Umbilical cord (tissue), 2 donors: ENCODE data around the gene ETF1. TPM values are rescaled to one million over a fixed set of nuclear protein-coding genes. Genes with fewer than 3 reads are reported as not detected.
A peak's percentile ranks its signal among the peaks of the same experiment; 100 is the strongest.
"Not testable (repeated sequence)": the region's sequence is repeated elsewhere in the genome, so short reads cannot be mapped to it uniquely, and the experiment has no call there.

Experiments used
- DNase-seq: peaks from one replicate; pipeline ENCODE4 v3.0.0-alpha.2; 2015; ENCODE audit warnings: low spot score
- total RNA-seq: library from RNA; depleted of rRNA; stranded (reverse); fragments of >200 nt; gene quantifications from one replicate; pipeline ENCODE4 v1.2.3, GENCODE V29; 2014; ENCODE audit warnings: low replicate concordance; ENCODE audit not compliant: insufficient read depth

The ETF1 gene
- total RNA-seq, 1 donor from 2014 or later = 64.0 TPM

DNA sequence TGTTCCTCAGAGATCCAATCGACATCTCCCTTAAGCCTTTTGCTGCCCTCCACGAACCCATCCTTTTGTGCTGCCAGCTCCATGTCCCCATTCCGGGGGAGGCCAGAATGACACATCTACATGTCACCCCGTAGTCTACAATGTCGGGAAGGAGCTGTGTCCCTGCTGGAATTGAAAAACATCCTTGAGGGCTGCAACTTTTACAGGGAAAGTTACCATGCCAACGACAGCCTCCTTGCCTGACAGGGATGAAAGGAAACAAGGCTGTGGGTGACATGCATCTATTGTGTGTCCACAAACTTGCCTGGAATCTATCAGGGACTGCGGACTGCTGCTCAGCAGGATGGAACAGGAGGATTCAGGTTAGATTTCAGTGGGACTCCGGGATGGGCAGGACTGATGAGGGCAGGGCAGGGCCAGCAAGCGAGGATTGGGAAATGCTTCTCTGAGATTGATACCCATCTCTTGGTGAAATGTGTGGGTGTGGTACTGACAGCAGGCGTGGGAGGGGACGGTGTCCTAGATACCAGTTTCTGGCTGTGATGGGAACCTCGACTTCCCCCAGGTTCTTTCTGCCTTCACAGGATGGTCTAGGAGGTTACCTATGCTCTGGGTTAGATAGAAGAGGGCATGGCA, 52.3 kb downstream of the ETF1 start:
- no peak for DNase-seq

DNA sequence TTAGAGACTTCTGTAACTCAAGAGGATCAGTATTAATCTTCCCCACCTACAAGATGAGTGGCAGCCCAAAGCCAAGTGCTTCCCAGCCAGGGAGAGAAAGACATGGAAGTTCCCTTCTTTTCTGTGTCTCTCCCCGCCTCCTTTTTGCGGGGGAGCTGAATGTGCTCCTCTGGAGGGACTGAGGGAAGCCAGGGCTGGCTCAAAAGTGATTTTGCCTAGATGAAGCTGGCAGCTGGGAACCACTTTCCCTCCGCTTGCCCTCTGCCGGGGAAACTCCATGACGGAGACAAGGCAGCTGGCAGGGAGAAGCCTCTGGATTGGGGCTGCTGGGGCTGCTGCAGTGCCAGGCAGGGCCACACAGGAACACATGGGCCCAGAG, 53.4 kb downstream of the ETF1 start:
- no peak for DNase-seq

GRCh38 chr5:138488481-138488945, 54.5 kb downstream of the ETF1 start:
- DNase-seq = no peak

- no peak for DNase-seq
These were observed 60.4 kb downstream of the ETF1 start for GRCh38 chr5:138482638-138483037.

GRCh38 chr5:138476918-138477317, 66.1 kb downstream of the ETF1 start:
- DNase-seq = no peak

GRCh38 chr5:138473151-138473550, 69.9 kb downstream of the ETF1 start:
- not testable (repeated sequence) for DNase-seq

DNA sequence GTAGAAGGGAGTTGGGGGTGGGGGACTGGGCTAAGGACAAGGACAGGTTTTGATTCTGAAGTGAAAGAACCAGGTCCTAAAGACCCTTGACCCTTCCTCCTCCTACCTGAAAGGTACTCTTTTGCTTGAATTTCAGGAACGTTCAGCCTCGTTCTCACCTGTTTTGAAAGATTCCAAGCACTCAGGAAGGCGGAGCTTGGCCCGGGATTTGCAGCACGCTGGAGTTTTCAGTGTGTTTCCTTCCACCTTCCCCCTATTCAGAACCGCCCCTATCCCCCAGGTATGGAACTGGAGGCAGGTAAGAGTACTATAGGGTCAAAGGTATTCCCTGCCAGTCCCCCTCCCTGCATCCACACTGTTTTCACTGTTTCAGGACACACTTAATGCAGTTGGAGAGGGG, 70.7 kb downstream of the ETF1 start:
- DNase-seq = no peak

- DNase-seq = no peak
These were observed 72.0 kb downstream of the ETF1 start for GRCh38 chr5:138471052-138471361.

- DNase-seq = peak; percentile 64
These were observed 72.5 kb downstream of the ETF1 start for GRCh38 chr5:138470322-138471051.

- no peak for DNase-seq
These were observed 73.3 kb downstream of the ETF1 start for GRCh38 chr5:138469540-138470321.

DNA sequence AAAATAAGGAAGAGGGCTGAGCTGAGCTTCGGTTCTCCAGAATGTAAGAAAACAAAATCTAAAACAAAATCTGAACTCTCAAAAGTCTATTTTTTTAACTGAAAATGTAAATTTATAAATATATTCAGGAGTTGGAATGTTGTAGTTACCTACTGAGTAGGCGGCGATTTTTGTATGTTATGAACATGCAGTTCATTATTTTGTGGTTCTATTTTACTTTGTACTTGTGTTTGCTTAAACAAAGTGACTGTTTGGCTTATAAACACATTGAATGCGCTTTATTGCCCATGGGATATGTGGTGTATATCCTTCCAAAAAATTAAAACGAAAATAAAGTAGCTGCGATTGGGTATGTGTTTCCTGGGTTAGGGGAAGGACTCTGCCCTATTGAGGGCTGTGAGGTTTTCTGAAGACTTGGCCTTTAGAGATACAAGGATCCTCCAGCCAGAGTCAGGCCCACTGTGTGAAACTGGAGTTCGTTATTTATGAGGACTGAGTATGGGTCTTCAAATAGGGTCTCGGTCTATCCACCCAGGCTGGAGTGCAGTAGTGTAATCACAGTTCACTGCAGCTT, 74.0 kb downstream of the ETF1 start:
- DNase-seq = no peak

DNA sequence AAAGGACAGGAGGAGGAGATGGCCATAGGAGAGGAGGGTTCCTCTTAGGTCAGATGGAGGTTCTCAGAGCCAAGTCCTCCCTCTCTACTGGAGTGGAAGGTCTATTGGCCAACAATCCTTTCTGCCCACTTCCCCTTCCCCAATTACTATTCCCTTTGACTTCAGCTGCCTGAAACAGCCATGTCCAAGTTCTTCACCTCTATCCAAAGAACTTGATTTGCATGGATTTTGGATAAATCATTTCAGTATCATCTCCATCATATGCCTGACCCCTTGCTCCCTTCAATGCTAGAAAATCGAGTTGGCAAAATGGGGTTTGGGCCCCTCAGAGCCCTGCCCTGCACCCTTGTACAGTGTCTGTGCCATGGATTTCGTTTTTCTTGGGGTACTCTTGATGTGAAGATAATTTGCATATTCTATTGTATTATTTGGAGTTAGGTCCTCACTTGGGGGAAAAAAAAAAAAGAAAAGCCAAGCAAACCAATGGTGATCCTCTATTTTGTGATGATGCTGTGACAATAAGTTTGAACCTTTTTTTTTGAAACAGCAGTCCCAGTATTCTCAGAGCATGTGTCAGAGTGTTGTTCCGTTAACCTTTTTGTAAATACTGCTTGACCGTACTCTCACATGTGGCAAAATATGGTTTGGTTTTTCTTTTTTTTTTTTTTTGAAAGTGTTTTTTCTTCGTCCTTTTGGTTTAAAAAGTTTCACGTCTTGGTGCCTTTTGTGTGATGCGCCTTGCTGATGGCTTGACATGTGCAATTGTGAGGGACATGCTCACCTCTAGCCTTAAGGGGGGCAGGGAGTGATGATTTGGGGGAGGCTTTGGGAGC, 74.7 kb downstream of the ETF1 start:
- peak; percentile 26 for DNase-seq

GRCh38 chr5:138467711-138468132, 75.3 kb downstream of the ETF1 start:
- DNase-seq = no peak

- peak; percentile 28 for DNase-seq
These were observed 75.9 kb downstream of the ETF1 start for GRCh38 chr5:138466900-138467710.

GRCh38 chr5:138466125-138466899, 76.7 kb downstream of the ETF1 start:
- DNase-seq = peak; percentile 42

DNA sequence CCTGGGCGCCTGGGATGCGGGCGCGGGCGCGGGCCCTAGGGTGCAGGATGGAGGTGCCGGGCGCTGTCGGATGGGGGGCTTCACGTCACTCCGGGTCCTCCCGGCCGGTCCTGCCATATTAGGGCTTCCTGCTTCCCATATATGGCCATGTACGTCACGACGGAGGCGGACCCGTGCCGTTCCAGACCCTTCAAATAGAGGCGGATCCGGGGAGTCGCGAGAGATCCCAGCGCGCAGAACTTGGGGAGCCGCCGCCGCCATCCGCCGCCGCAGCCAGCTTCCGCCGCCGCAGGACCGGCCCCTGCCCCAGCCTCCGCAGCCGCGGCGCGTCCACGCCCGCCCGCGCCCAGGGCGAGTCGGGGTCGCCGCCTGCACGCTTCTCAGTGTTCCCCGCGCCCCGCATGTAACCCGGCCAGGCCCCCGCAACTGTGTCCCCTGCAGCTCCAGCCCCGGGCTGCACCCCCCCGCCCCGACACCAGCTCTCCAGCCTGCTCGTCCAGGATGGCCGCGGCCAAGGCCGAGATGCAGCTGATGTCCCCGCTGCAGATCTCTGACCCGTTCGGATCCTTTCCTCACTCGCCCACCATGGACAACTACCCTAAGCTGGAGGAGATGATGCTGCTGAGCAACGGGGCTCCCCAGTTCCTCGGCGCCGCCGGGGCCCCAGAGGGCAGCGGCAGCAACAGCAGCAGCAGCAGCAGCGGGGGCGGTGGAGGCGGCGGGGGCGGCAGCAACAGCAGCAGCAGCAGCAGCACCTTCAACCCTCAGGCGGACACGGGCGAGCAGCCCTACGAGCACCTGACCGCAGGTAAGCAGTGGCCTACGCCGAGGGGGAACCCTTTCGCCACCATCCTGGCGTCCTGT, 77.5 kb downstream of the ETF1 start, which contains the start of gene EGR1:
Gene EGR1, plus strand, starts transcription at position 219 of the 864 bp plus-strand sequence. Its CDS starts 283 bp downstream, at position 502.
- peak; percentile 97 for DNase-seq

DNA sequence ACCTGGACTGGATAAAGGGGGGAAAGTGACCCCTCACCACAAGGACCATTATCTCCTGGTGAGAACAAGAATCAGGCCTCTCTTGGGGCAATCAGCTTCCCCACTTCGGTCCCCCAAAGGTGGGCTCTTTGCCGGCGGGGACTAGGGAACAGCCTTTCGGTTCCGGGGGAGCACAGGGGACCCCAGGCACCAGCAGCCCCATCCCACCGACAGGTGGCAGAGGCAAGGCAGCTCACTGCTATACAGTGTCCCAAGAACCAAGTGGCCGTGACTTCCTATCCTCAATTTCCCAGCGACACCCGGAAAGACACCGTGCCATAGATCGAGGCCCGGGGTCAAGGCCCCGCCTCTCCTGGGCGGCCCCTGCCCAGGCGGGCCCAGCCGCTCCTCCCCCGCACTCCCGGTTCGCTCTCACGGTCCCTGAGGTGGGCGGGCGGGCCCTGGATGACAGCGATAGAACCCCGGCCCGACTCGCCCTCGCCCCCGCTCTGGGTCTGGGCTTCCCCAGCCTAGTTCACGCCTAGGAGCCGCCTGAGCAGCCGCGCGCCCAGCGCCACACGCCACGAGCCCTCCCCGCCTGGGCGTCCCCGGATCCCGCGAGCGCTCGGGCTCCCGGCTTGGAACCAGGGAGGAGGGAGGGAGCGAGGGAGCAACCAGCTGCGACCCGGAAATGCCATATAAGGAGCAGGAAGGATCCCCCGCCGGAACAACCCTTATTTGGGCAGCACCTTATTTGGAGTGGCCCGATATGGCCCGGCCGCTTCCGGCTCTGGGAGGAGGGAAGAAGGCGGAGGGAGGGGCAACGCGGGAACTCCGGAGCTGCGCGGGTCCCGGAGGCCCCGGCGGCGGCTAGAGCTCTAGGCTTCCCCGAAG, 78.4 kb downstream of the ETF1 start:
- peak; percentile 100 for DNase-seq

GRCh38 chr5:138464008-138464387, 79.0 kb downstream of the ETF1 start:
- peak; percentile 98 for DNase-seq
